PFSK-1 (cell line): Measurements from ENCODE around the gene RGS12.

ENCODE experiments used
- FOXP2 ChIP-seq: optimal IDR thresholded peaks from 2 replicates; pipeline ENCODE3; 2011; ENCODE audit warnings: borderline replicate concordance, control low read depth, inconsistent platforms; ENCODE audit not compliant: insufficient read depth; ENCODE audit errors: extremely low read length, extremely low read depth
- POLR2AphosphoS5 ChIP-seq: IDR thresholded peaks from 2 replicates; pipeline ENCODE4 v1.6.1; 2012; ENCODE audit warnings: low read depth, mild to moderate bottlenecking, control low read depth, low read length, moderate library complexity
- REST ChIP-seq, 2 experiments: IDR thresholded peaks; 2 replicates each; pipeline versions ENCODE4 v1.6.1 to v1.8.0; 2011 to 2012; ENCODE audit warnings: low read depth in 2 of 2, low read length in 2 of 2, control low read depth in 1 of 2, inconsistent platforms in 1 of 2, mild to moderate bottlenecking in 1 of 2, moderate library complexity in 1 of 2; ENCODE audit not compliant: insufficient read depth in 1 of 2
- SIN3A ChIP-seq: IDR thresholded peaks from 2 replicates; pipeline ENCODE4 v1.6.1; 2012; ENCODE audit warnings: mild to moderate bottlenecking, low read length, moderate library complexity, borderline replicate concordance; ENCODE audit not compliant: insufficient read depth
- TAF1 ChIP-seq: IDR thresholded peaks from 2 replicates; pipeline ENCODE4 v1.6.1; 2012; ENCODE audit warnings: low read length, control low read depth, borderline replicate concordance; ENCODE audit not compliant: insufficient read depth

- no peak for TF ChIP-seq REST (IDR thresholded peaks at IDR 0.05; ENCODE audit: insufficient read depth in 1 of 2, low read depth in 2 of 2, low read length in 2 of 2)
- TF ChIP-seq SIN3A: no peak
- TF ChIP-seq TAF1: no peak
- no peak for TF ChIP-seq POLR2AphosphoS5
- no peak for TF ChIP-seq FOXP2
Observed at GRCh38 chr4:3287271-3287971, 5.4 kb upstream of the RGS12 start.
